Stimulated activated CD8-positive, alpha-beta memory T cell treated with anti-CD3 and anti-CD28 coated beads, Interleukin-12 subunit alpha, Interleukin-12 subunit beta, amount 100 ng/mL, for 4 hours (primary cell): ENCODE results near the gene RAD9A.

Experiments used
- DNase-seq: peaks from one replicate; pipeline ENCODE4 v3.0.0-alpha.2; 2020; ENCODE audit warnings: low read depth

Gene RAD9A

GRCh38 chr11:67428052-67429001 is 36.5 kb downstream of the RAD9A start, which contains the start of gene RPS6KB2:
TSS of gene RPS6KB2 (plus strand) at chr11:67428494. CDS start at chr11:67428546, 52 bp downstream.
- peak; percentile 99 for DNase-seq

GRCh38 chr11:67429038-67429668 is 37.4 kb downstream of the RAD9A start:
- DNase-seq = no peak

DNA sequence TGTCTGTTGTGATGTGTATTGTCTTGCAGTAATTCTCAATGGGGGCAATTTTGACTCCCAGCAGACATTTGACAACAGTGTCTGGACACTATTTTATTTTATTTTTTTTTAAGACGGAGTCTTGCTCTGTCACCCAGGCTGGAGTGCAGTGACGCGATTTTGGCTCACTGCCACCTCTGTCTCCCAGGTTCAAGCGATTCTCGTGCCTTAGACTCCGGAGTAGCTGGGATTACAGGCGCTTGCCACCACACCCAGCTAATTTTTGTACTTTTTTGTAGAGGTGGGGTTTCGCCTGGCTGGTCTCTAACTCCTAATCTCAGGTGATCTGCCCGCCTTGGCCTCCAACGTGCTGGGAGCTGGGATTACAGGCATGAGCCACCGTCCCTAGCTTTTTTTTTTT is 37.9 kb downstream of the RAD9A start:
- DNase-seq = no peak

DNA sequence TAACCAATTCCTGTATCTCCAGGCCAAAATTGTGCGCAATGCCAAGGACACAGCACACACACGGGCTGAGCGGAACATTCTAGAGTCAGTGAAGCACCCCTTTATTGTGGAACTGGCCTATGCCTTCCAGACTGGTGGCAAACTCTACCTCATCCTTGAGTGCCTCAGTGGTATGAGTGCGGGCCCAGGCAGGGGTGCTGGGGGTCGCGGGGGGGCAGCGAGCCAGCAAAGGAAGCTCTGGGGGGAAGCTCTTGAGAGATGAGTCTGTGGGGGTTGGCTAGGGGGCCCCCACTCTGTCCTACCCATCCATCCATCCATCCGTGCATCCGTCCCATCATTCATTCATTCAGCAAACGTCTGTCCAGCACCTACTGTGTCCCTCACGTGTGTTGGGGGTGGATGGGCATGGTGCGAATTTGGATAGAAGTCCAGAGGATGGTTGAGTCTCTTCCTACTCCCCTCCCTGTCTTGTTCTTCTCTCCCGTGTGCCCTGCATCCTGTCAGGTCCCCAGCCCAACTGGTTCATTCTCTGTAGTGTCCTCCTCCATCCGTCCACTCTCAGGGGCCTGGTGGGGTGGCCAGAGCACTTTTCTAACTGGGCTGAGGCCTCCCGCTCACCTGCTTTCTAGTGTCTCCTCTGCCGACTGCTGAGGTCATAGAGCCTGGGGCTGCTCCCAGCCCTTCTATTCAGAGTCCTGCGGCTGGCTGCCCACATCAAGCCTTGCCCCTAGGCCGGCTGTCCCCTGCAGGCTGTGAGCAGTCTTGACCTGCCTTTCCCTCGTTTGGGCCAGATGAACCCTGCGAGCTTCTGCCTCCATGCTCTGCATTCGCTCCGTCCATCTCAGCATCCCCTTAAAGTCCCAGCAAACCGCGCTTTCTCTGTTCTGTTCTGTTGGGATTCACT is 39.8 kb downstream of the RAD9A start:
- DNase-seq = no peak

- no peak for DNase-seq
Observed at GRCh38 chr11:67432655-67433349, 41.0 kb downstream of the RAD9A start.

- no peak for DNase-seq
Observed at GRCh38 chr11:67433536-67434394, 42.0 kb downstream of the RAD9A start.

- DNase-seq = no peak
Observed at GRCh38 chr11:67434395-67434881, 42.7 kb downstream of the RAD9A start.

GRCh38 chr11:67435031-67435726 is 43.4 kb downstream of the RAD9A start:
- no peak for DNase-seq

GRCh38 chr11:67435727-67436458 is 44.1 kb downstream of the RAD9A start:
- DNase-seq = no peak

DNA sequence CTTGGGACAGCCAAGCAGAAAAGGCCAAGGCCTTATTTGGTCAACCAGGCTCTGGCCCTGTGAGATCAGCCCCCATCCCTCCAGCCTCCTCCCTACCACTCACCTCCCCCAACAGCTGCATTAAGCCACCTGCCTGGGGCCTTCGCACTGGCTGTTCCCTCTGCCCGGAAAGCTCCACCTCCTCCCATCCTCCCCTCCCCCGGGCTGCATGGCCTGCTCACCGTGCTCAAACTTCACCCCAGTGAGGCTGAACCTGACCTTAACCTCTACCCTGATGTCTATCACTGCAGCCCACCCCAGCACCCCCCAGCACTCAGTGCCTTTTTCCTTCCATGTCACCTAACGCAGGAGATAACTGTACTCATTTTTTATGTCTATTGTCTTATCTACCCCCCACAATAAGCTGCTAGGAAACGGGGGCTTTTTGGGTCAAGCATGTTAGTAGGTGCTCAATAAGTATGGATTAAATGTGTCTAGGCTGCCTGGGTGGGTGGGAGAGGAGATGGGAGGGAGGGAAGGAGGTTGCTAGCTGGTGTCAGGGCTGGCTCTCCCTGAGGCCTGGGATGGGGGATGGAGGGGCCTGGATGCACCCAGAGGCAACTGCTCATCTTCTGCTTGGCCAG is 44.8 kb downstream of the RAD9A start:
- DNase-seq = no peak

DNA sequence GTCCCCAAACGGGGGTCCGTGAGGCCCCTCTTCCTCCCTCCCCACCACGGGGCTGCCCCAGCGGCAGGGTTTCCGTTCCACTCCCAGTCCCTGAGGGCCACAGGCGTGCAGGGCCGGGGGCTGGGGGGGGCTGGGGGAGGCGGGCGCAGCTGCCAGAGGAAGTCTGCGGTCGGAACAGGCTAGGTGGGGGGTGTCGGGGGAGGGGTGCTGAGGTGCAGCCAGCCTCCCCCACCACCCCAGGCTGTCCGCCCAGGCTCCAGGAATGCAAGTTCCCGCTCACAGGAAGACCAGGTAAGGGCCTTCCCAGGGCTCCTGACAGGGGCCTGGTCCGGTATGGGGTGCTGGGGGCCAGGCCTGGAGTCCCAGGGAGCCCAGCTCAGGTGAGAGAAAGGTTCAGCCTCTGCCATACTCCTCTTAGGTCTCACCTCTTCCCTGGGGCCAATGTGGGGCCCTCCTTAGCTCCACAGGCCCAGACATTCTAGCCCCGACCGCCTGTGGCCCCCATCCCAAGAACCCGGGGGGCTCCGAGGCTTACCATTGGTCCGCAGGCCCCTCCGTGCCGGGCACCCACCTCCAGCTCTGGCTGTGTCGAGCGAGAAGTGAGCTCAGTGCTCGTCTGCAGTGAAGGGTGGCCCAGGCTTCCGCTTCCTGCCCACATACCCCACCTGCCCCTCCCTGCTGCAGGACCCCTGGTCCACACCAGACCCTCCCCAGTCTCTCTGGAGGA is 45.5 kb downstream of the RAD9A start, which contains the start of gene PTPRCAP:
PTPRCAP (minus strand) TSS at position 601 of the 727 bp plus-strand sequence; CDS start at position 538, 63 bp downstream.
- peak; percentile 61 for DNase-seq

GRCh38 chr11:67437809-67438157 is 46.0 kb downstream of the RAD9A start:
- DNase-seq = no peak

DNA sequence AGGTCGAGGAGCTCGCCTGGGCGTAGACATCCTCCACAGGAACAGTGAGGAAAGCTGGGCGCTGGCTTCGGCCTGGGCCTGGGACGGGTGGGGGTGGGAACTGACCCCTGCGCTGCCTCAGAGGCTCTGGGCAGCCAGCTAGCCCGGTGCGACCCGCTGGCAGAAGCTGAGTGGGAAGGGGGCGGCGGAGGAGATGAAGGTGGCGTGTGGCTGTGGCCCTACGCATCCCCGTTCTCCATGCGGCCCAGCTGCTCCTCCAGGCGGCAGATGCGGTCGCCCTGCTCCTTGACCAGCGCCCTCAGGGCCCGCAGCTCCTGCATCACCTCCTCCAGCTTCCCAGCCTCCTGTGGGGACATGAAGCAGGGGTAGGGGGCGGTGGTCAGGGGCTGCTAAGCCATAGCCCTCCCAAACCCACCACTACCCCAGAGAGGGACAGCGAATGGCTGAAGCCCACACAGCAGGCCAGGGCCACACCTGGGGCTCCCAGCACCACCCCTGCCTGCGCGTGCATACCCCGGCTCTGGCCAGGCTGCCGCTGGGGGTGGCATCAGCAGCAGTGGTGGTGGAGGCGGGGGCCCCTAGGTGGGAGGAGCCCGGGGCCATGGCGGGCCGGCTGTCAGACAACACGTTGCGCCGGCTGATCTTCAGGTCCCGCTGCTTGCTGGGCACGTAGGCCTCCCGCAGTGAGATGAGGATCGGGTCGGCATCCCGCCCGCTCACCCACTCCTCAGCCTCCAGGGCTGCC is 46.5 kb downstream of the RAD9A start:
- peak; percentile 57 for DNase-seq

GRCh38 chr11:67439321-67440228 is 47.8 kb downstream of the RAD9A start:
- no peak for DNase-seq

DNA sequence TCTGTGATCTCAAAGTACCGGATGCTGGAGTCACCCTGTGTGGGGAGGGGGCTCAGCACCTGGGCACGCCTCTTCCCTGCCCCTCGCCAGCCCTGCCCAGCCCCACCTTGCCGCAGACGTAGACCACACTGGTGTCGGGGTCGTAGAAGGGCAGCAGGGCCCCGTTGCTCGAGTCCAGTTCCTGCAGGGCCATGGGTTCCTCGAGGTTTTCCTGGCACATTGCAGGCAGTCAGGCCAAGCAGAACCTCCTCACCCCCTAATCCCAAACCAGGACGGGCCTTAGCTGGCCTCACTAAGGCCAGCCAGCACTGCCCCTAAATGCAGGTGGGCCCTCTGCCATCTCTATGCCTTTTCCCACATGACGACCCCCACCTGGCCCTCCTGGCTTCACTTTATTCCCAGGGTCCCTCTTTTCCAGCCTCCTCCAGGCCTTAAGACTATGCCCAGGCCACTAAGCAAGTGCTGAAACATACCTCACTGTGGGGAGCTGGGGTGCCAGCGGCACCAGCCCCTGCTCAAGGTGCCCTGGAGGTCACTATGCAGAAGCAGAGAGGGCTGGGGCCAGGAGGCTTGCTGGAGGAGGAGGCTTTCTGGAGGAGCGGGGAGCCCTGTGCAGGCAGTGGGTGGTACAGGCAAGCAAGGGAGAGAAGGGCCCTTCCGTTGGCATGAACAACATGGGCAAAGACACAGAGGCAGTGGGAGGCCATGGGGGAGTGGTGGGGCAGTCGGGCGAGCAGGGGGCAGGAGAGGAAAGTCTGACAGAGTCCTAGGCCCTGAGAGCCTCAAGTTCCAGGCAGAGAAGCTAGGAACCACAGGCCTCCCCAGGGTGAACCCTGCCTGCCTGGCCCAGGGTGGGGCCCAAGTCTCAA is 48.7 kb downstream of the RAD9A start:
- DNase-seq = no peak
